Activated CD4-positive, alpha-beta memory T cell treated with anti-CD3 and anti-CD28 coated beads, Interleukin-2, amount 10 ng/mL, durations not matched to agents 7 days and 5 days (primary cell): Measurements from ENCODE around the gene ADAMTS9. TPM values are rescaled to one million over a fixed set of nuclear protein-coding genes. Genes with fewer than 3 reads are reported as not detected.

Experiments
- CTCF ChIA-PET: fragments of 350-600 bp; sonication (Branson Sonifier 250); formaldehyde crosslinking; loops from one replicate; lab custom pipeline; 2021; ENCODE audit warnings: antibody characterized with exemption, inconsistent platforms; lab: Charles Lee
- POLR2A ChIA-PET: fragments of 350-600 bp; sonication (Branson Sonifier 250); formaldehyde crosslinking; loops from one replicate; lab custom pipeline; 2021; ENCODE audit warnings: antibody characterized with exemption; lab: Charles Lee
- DNase-seq: peaks from one replicate; pipeline ENCODE4 v3.0.0-alpha.2; 2020
- H3K27ac Mint-ChIP-seq: one replicate; pipeline ENCODE4 v1.8.0; 2021; ENCODE audit warnings: mild to moderate bottlenecking, mixed read lengths
- H3K27me3 Mint-ChIP-seq: one replicate; pipeline ENCODE4 v1.8.0; 2021; ENCODE audit warnings: mixed read lengths
- H3K36me3 Mint-ChIP-seq: one replicate; pipeline ENCODE4 v1.8.0; 2021; ENCODE audit warnings: low read depth, mixed read lengths
- H3K4me1 Mint-ChIP-seq: one replicate; pipeline ENCODE4 v1.8.0; 2021; ENCODE audit warnings: mixed read lengths
- H3K4me3 Mint-ChIP-seq: one replicate; pipeline ENCODE4 v1.8.0; 2021; ENCODE audit warnings: mild to moderate bottlenecking, mixed read lengths
- H3K9me3 Mint-ChIP-seq: one replicate; pipeline ENCODE4 v1.8.0; 2021; ENCODE audit warnings: mixed read lengths
- total RNA-seq, 2 experiments: library from RNA; stranded (reverse); gene quantifications; one replicate each; pipeline ENCODE4 v1.2.3, GENCODE V29; 2021

ADAMTS9 gene
- total RNA-seq, 2 experiments from 2014 or later: not detected

DNA sequence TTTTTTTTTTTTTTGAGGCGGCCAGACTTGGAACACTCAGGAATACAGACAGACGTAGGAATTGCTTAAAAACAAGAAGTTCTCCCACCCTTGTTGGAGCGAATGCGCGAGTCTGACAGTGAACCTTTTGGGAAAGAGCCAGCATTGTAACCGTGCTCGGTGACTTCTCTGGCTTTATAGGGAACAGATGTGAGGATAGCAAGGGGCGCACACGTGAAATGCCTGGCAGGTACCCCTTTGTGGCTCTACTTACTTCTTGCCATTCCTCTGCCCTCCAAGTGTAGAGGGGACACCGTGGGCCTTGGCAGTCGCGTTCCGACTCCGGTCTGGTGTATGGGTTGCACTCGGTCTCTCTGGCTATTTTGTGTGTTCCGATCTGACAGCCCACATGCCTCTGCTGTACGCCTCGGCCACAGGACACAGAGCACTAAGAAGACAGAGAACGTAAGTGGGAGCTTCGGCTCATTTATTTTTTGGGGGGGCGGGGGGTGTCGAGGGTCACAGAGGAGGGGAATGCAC is 126.4 kb downstream of the ADAMTS9 start:
- POLR2A ChIA-PET: no interaction called here
- H3K4me1 Mint-ChIP-seq: no peaks in the 10 kb centered on the region
- CTCF ChIA-PET: no interaction called here
- H3K9me3 Mint-ChIP-seq: peaks cover 4% of the 10 kb centered on the region
- H3K27me3 Mint-ChIP-seq: no peaks in the 10 kb centered on the region
- H3K27ac Mint-ChIP-seq: no peak overlapping the region
- H3K4me3 Mint-ChIP-seq: no peak overlapping the region
- no peak for DNase-seq
- no peaks in the 10 kb centered on the region for H3K36me3 Mint-ChIP-seq

DNA sequence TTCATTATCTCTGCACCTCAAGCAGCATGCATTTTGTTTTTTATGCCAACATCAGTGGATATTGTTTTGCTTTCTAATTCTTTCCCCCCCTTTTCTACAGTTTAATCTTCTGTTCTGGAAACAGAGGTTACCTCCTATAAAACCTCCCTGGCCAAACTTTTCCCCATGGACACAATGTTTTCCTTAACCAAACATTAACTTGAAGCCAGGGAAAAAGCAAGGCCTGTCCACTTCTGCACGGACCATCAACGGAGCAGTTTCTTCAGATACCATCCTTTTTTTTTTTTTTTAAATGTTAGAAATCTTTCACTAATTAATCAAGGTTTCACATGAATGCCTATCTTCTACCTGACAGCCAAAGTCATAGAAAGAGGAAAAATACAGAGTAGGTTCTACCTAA is 127.0 kb downstream of the ADAMTS9 start:
- H3K36me3 Mint-ChIP-seq: no peaks in the 10 kb centered on the region
- no peak overlapping the region for H3K4me3 Mint-ChIP-seq
- H3K27ac Mint-ChIP-seq: no peak overlapping the region
- peaks cover 4% of the 10 kb centered on the region for H3K9me3 Mint-ChIP-seq
- ChIA-PET CTCF (no interaction called here), POLR2A (no interaction called here)
- H3K27me3 Mint-ChIP-seq: no peaks in the 10 kb centered on the region
- DNase-seq: no peak
- no peaks in the 10 kb centered on the region for H3K4me1 Mint-ChIP-seq

DNA sequence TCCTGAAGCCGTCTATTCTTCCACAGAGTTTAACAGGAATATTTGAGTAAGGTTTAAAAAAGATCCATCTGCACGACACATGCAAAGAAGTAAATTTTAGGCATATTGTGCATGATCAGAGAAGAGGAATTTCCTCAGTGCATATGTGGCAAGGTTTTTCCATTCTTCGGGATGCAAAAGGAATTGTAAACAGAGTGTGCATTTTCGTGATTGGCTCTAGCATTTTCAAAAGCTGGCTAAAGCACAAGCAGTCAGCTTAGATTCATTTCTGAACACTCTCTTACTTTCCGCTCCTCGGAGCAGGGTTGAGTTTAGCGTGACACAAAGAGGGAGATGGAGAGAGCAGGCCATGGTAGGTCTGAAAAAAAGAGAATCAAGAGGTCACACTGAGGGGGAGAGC is 128.2 kb downstream of the ADAMTS9 start:
- H3K36me3 Mint-ChIP-seq: no peaks in the 10 kb centered on the region
- H3K27ac Mint-ChIP-seq: no peak overlapping the region
- H3K4me1 Mint-ChIP-seq: no peaks in the 10 kb centered on the region
- POLR2A ChIA-PET: no interaction called here
- no peak for DNase-seq
- CTCF ChIA-PET: no interaction called here
- peaks cover 4% of the 10 kb centered on the region for H3K9me3 Mint-ChIP-seq
- no peak overlapping the region for H3K4me3 Mint-ChIP-seq
- H3K27me3 Mint-ChIP-seq: no peaks in the 10 kb centered on the region

DNA sequence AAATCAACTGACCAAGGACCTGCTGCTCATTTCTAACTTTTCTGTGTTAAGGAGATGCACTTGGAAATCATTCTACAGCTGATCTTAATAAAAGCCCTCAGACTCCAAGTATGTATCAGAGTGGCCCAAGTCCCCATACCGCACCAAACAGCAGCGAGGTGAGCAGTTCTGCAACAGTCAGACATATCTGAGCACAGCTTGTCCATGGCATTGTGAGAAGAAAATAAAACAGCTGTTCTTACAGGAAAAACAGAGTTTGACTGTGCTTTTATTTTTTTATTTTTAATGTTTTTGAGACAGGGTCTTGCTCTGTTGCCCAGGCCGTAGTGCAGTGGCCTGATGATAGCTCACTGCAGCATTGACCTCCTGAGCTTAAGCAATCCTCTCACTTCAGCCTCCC is 131.8 kb downstream of the ADAMTS9 start:
- no peak overlapping the region for H3K27ac Mint-ChIP-seq
- no peaks in the 10 kb centered on the region for H3K4me1 Mint-ChIP-seq
- peaks cover 4% of the 10 kb centered on the region for H3K9me3 Mint-ChIP-seq
- DNase-seq: no peak
- ChIA-PET CTCF (no interaction called here), POLR2A (no interaction called here)
- H3K27me3 Mint-ChIP-seq: no peaks in the 10 kb centered on the region
- no peak overlapping the region for H3K4me3 Mint-ChIP-seq
- no peaks in the 10 kb centered on the region for H3K36me3 Mint-ChIP-seq

DNA sequence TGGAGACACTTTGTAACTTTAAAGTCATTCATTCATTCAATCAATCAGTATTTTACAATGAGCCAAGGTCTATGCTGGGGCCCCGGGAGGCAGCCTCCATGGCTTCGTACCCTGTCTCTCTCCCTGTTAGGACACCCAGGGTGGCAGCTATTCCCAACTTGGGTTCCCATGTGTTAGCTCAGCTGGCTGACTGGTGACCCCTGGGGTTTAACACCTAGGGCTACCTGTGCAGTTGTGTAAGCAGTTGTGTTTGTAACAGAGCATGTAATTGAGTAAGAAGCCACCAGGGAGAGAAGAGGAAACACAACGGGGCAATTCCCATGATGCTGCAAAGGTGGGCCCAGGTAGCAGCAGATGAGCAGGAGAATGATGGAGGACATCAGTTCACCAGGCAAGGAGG is 132.4 kb downstream of the ADAMTS9 start:
- ChIA-PET POLR2A (no interaction called here), CTCF (no interaction called here)
- Mint-ChIP-seq H3K36me3 (no peaks in the 10 kb centered on the region), H3K4me1 (no peaks in the 10 kb centered on the region), H3K9me3 (peaks cover 4% of the 10 kb centered on the region), H3K4me3 (no peak overlapping the region), H3K27me3 (no peaks in the 10 kb centered on the region), H3K27ac (no peak overlapping the region)
- DNase-seq: no peak

DNA sequence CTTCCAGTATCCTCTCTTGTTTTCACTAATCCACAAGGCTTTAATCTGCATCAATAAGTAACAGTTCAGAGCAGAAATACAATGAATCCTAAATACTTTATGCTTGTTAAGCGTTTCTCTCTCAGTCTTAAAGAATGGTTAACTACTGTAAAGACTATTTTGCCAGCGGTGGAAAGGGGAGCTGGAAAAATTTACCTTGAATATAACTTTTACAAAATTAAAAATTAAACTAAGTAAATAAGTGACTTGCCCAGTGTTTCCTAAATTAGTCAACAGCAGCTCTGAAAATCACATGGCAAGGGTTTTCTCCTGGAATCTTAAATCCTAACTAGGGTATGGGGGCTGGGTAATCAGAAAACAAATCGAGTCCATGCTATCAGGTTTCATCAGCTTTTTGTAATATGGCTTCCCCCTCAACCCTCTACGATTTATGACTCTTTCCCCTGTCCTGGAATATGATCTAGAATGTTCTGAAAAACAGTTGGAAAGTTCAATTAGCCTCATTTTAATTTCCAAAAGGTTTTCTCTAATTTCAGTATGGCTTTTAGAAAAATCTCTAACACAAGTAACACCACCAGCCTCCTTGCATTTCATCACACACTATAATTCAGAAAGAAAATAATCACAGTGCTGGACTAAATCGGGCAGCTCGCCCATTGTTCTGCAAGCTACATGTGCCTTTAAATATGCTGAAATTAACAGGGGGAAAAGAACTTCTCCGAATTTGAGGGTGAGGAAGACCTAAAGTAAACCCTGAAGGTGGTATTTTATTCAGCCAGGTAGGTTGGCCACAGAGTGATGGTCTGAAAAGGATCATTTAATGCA is 133.5 kb downstream of the ADAMTS9 start:
- Mint-ChIP-seq H3K4me3 (no peak overlapping the region), H3K36me3 (no peaks in the 10 kb centered on the region), H3K4me1 (no peaks in the 10 kb centered on the region), H3K9me3 (peaks cover 4% of the 10 kb centered on the region), H3K27ac (no peak overlapping the region), H3K27me3 (no peaks in the 10 kb centered on the region)
- DNase-seq: no peak
- CTCF ChIA-PET: interaction anchor here (1.1 kb wide), 1 partner anchor 20 kb away, joined by 3 read pairs; no protein-coding TSS in a partner anchor
- POLR2A ChIA-PET: no interaction called here

DNA sequence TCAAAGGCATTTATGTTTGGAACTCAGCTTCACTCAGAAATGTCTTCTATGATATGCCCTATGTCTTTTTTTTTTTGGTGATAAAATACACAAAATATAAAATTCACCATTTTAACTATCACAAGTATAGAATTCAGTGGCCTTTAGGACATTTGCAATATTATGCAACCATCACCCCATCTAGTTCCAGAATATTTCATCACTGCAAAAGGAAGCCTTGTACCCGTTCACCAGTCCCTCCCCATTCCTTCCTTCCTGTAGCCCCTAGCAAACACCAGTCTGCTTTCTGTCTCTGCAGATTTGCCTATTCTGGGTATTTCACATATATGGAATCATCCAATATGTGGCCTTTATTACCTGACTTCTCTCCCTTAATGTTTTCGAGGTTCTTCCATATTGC is 134.8 kb downstream of the ADAMTS9 start:
- DNase-seq: no peak
- POLR2A ChIA-PET: no interaction called here
- CTCF ChIA-PET: no interaction called here
- Mint-ChIP-seq H3K36me3 (no peaks in the 10 kb centered on the region), H3K27me3 (no peaks in the 10 kb centered on the region), H3K4me3 (no peak overlapping the region), H3K4me1 (no peaks in the 10 kb centered on the region), H3K9me3 (peaks cover 4% of the 10 kb centered on the region), H3K27ac (no peak overlapping the region)

DNA sequence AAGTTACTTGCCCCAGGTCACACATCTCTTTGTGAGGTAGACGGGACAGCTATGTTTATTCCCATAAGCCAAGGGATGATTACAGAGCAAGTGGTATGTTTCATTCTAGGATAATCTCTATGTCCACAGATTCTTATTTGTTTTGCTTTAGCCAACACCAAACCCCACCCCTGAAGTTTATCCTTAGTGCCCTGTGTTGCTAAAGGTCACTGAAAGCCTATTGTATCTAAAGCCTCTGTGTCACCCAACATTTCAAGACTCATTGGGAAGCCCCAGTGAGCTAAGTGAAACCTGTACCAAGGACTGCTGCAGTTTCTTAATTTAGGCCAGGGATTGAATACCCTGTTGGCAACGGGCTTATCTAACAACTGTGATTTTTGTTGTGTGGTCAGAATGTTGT is 135.6 kb downstream of the ADAMTS9 start:
- POLR2A ChIA-PET: no interaction called here
- Mint-ChIP-seq H3K4me3 (no peak overlapping the region), H3K36me3 (no peaks in the 10 kb centered on the region), H3K27ac (no peak overlapping the region), H3K27me3 (no peaks in the 10 kb centered on the region), H3K4me1 (no peaks in the 10 kb centered on the region), H3K9me3 (peaks cover 4% of the 10 kb centered on the region)
- no peak for DNase-seq
- CTCF ChIA-PET: no interaction called here

DNA sequence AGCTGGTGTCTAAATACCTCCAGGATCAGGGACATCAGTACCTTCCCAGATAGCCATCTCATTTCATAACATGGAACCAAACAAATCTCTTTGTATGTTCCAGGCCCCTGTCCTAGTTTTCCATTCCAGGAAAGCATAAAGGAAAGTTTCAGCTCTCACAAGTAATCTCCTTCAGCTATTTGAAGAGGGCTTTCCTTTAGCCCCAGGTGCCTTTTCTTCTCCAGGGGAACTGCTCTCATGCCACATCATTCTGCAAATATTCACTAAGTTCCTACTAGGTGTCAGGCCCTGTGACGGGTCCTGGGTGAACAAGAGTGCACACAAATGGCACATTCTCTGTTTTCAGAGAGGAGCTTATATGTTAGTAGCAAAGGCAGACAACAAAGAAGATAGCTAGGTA is 136.1 kb downstream of the ADAMTS9 start:
- DNase-seq: no peak
- Mint-ChIP-seq H3K4me1 (no peaks in the 10 kb centered on the region), H3K9me3 (peaks cover 1% of the 10 kb centered on the region), H3K4me3 (no peak overlapping the region), H3K27me3 (no peaks in the 10 kb centered on the region), H3K36me3 (no peaks in the 10 kb centered on the region), H3K27ac (no peak overlapping the region)
- CTCF ChIA-PET: no interaction called here
- POLR2A ChIA-PET: no interaction called here

DNA sequence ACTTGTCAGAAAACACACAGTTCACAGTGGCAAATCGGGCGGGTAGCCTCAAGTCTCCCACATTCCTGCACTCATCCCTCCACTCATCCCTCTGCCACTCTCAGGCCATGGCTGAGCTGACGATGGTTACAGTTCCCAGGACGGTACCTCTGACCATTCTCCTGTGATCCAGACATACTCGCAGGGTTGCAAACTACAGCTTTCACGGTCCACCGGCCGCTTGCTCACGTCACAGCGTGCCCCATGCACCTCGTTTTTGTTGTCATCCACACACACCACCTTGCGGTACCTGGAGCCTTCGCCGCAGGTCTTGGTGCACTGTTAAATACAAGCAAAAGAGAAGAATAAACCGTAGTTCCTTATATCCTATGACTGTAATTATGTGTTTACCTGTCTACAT is 137.1 kb downstream of the ADAMTS9 start:
- ChIA-PET POLR2A (no interaction called here), CTCF (no interaction called here)

DNA sequence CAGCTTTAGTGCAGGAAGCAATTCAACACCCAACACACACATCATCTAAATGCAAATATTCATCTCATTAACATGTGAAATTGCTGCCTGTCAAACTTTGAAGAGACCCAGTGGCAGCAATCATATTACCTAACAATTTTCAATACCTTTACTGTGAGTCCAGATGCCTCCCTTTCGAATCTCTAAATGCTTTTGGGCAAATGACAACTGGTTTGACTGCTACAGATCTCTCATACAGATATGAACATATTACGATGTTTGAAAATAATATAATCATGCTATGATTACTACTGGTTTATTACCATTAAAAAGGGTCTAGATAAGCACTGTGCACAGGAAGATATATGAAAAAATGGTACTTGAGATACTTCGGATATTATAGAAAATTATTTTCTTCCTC is 137.9 kb downstream of the ADAMTS9 start:
- CTCF ChIA-PET: no interaction called here
- Mint-ChIP-seq H3K9me3 (no peaks in the 10 kb centered on the region), H3K4me1 (no peaks in the 10 kb centered on the region), H3K4me3 (no peak overlapping the region), H3K36me3 (no peaks in the 10 kb centered on the region), H3K27me3 (no peaks in the 10 kb centered on the region), H3K27ac (no peak overlapping the region)
- POLR2A ChIA-PET: no interaction called here
- no peak for DNase-seq

More for the DNA sequence above, 137.1 kb downstream of the ADAMTS9 start:
- Mint-ChIP-seq H3K9me3 (no peaks in the 10 kb centered on the region), H3K27me3 (no peaks in the 10 kb centered on the region), H3K4me1 (no peaks in the 10 kb centered on the region), H3K27ac (no peak overlapping the region), H3K36me3 (no peaks in the 10 kb centered on the region), H3K4me3 (no peak overlapping the region)
- no peak for DNase-seq

DNA sequence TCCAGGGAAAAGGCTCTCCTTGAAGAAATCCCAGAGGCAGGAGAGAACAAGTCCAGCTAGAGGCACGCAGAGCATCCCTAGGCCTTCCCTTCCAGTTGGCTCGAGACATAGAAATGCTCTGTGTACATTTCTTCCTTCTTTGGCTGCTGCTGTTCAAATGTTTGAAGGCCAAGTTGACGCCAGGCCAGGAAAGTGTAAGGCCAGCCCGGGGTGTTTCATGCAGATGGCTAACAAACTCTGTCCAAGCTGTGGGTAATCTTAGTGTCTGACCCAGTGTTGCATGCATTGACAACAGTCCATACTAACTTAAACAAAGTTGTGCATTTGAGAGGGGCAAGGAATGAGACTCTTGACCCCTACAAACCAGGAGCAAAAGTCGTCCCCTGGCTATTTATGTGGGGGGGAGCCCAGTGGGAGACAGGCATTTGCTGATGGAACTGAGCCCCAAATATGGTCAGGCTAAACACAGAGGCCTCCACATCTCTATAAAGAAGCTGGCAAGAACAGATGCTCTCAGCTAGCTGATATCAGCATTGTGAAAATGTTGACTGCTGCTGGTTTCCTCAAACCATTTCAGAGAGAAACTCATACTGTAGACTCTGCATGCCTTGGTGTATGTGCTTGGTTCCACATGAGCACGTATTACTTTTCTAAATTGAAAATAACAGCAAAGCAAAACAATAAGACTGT is 139.5 kb downstream of the ADAMTS9 start:
- CTCF ChIA-PET: no interaction called here
- no peaks in the 10 kb centered on the region for H3K36me3 Mint-ChIP-seq

DNA sequence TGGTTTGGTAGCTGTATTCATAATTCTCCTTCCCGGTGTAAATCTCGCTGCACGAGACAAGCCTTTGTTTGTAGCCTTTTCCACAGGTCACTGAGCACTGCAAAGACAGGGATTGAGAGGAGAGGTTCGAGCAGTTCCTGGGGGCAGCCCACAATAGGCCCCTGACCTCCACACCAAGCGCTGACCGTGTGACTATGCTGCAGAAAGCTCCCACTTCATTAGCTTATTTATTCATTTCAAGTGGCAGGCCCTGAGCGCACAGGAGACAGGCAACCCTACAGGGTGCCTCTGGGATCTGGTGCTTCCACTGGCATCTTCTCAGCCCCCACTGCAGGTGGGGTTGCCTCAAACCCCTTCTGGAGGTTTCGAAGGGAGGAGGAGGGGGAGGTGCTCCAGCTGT is 140.9 kb downstream of the ADAMTS9 start:
- Mint-ChIP-seq H3K4me3 (no peak overlapping the region), H3K27me3 (no peaks in the 10 kb centered on the region), H3K36me3 (no peaks in the 10 kb centered on the region), H3K27ac (no peak overlapping the region), H3K4me1 (no peaks in the 10 kb centered on the region), H3K9me3 (no peaks in the 10 kb centered on the region)
- DNase-seq: no peak
- ChIA-PET POLR2A (no interaction called here), CTCF (interaction anchor here (1.2 kb wide), 1 partner anchor 13 kb away, joined by 3 read pairs; no protein-coding TSS in a partner anchor)

More for the DNA sequence above, 139.5 kb downstream of the ADAMTS9 start:
- POLR2A ChIA-PET: no interaction called here
- no peak overlapping the region for H3K27ac Mint-ChIP-seq
- no peak overlapping the region for H3K4me3 Mint-ChIP-seq
- no peaks in the 10 kb centered on the region for H3K27me3 Mint-ChIP-seq
- no peaks in the 10 kb centered on the region for H3K9me3 Mint-ChIP-seq
- DNase-seq: no peak
- no peaks in the 10 kb centered on the region for H3K4me1 Mint-ChIP-seq
